Stimulated activated CD4-positive, alpha-beta T cell treated with anti-CD3 and anti-CD28 coated beads, Interleukin-1b, Interleukin-23, amount 100 ng/mL, for 24 hours (primary cell): ENCODE results near the gene TMEM215.

Source experiments
- DNase-seq, 4 experiments: peaks; one replicate each; pipeline ENCODE4 v3.0.0-alpha.2; 2020; ENCODE audit warnings: low read depth in 4 of 4, low spot score in 1 of 4

The TMEM215 gene

DNA sequence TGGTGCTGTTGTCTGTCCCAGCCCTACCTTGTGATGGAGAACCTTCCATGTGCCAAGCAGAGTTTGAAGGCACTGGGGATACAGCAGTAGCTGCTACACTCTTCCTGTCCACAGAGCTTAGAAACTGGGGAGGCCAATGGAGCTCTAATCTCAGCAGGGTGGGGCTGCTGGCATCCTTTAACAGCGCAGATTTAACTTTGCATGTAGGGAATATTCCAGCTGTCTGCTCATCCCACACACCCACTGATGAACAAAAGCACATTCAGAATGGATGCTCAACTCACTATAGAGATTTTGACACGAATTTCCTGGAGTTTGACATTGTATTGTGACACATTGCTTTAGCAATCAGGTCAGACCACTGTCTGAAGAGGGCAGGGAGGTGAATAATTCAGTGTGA is 49.0 kb downstream of the TMEM215 start:
- DNase-seq: no peak
